Ureter (tissue), 1 donor: ENCODE data around the gene USE1. TPM values are rescaled to one million over a fixed set of nuclear protein-coding genes. Genes with fewer than 3 reads are reported as not detected.

Source experiments
- DNase-seq: peaks from one replicate; pipeline ENCODE4 v3.0.0-alpha.2; 2020; ENCODE audit warnings: low spot score
- total RNA-seq: library from RNA; stranded (reverse); gene quantifications from one replicate; pipeline ENCODE4 v1.2.4, GENCODE V29; 2023
- donor health status: DM: yes; HTN: yes; CAD: no.

Gene USE1
- total RNA-seq, 1 donor from 2014 or later: 20.2 TPM

- no peak for DNase-seq
Measured at GRCh38 chr19:17256130-17256529, 41.0 kb downstream of the USE1 start.

- no peak for DNase-seq
Measured at GRCh38 chr19:17259118-17259780, 44.1 kb downstream of the USE1 start.

GRCh38 chr19:17259934-17260333 lies 44.8 kb downstream of the USE1 start:
- no peak for DNase-seq

GRCh38 chr19:17260842-17261325 lies 45.7 kb downstream of the USE1 start:
- peak; percentile 84 for DNase-seq

- DNase-seq: no peak
Measured at GRCh38 chr19:17262557-17262956, 47.4 kb downstream of the USE1 start.

GRCh38 chr19:17263712-17264640 lies 48.8 kb downstream of the USE1 start:
- DNase-seq: no peak

GRCh38 chr19:17264641-17264979 lies 49.5 kb downstream of the USE1 start, which contains the start of gene USHBP1:
Gene USHBP1, minus strand, starts transcription at chr19:17264745. Its CDS starts 446 bp downstream, at chr19:17264299.
- no peak for DNase-seq

GRCh38 chr19:17266026-17266425 lies 50.9 kb downstream of the USE1 start:
- no peak for DNase-seq

GRCh38 chr19:17266589-17266974 lies 51.4 kb downstream of the USE1 start:
- DNase-seq: no peak

GRCh38 chr19:17266975-17267788 lies 52.0 kb downstream of the USE1 start, which contains the start of gene BABAM1:
Gene BABAM1, plus strand, starts transcription at chr19:17267443. Its CDS starts 1,364 bp downstream, at chr19:17268807.
- DNase-seq: peak; percentile 97

- no peak for DNase-seq
Measured at GRCh38 chr19:17268754-17269153, 53.6 kb downstream of the USE1 start.

Other genes with a start within 250 kb of the USE1 start
- 51.8 TPM for gene CPAMD8, start 188.5 kb upstream of the USE1 start, total RNA-seq
- gene HAUS8, start 139.9 kb upstream of the USE1 start, total RNA-seq: 10.8 TPM
- gene MYO9B, start 139.6 kb upstream of the USE1 start, total RNA-seq: 77.3 TPM
- 21.9 TPM for gene OCEL1, start 10.9 kb downstream of the USE1 start, total RNA-seq
- 72.1 TPM for gene NR2F6, start 30.6 kb downstream of the USE1 start, total RNA-seq
- 7.2 TPM for gene USHBP1, start 49.4 kb downstream of the USE1 start, total RNA-seq
- 67.7 TPM for gene BABAM1, start 52.1 kb downstream of the USE1 start, total RNA-seq
- 0.23 TPM for gene ANKLE1, start 66.5 kb downstream of the USE1 start, total RNA-seq
- 6.3 TPM for gene ABHD8, start 88.1 kb downstream of the USE1 start, total RNA-seq
- gene MRPL34, start 90.5 kb downstream of the USE1 start, total RNA-seq: 48.5 TPM
- 32.0 TPM for gene DDA1, start 94.2 kb downstream of the USE1 start, total RNA-seq
- gene ANO8, start 119.5 kb downstream of the USE1 start, total RNA-seq: 7.9 TPM
- 30.3 TPM for gene GTPBP3, start 122.2 kb downstream of the USE1 start, total RNA-seq
- gene PLVAP, start 162.0 kb downstream of the USE1 start, total RNA-seq: 159 TPM
- gene CCDC194, start 178.8 kb downstream of the USE1 start, total RNA-seq: 0.86 TPM
- gene BST2, start 190.3 kb downstream of the USE1 start, total RNA-seq: 45.8 TPM
- gene MVB12A, start 204.7 kb downstream of the USE1 start, total RNA-seq: 33.0 TPM
- gene TMEM221, start 233.3 kb downstream of the USE1 start, total RNA-seq: 0.31 TPM
- not detected for gene NXNL1, start 245.6 kb downstream of the USE1 start, total RNA-seq